Mesothelial cell of epicardium (in vitro differentiated cells): Measurements from ENCODE around the gene RTN4IP1. TPM values are rescaled to one million over a fixed set of nuclear protein-coding genes. Genes with fewer than 3 reads are reported as not detected.
A peak's percentile ranks its signal among the peaks of the same experiment; 100 is the strongest.

Source experiments
- DNase-seq, 2 experiments: peaks; one replicate each; pipeline ENCODE4 v3.0.0; 2021; ENCODE audit warnings: low spot score in 2 of 2; ENCODE audit not compliant: unreplicated experiment in 2 of 2
- H3K27ac Mint-ChIP-seq: 2 replicates; pipeline ENCODE4 v1.8.0; 2021; ENCODE audit warnings: mixed read lengths
- H3K27me3 Mint-ChIP-seq: 2 replicates; pipeline ENCODE4 v1.8.0; 2021; ENCODE audit warnings: low read depth, mixed read lengths
- H3K36me3 Mint-ChIP-seq: 2 replicates; pipeline ENCODE4 v1.8.0; 2021; ENCODE audit warnings: mixed read lengths
- H3K4me1 Mint-ChIP-seq: 2 replicates; pipeline ENCODE4 v1.8.0; 2021; ENCODE audit warnings: mixed read lengths
- H3K4me3 Mint-ChIP-seq: 2 replicates; pipeline ENCODE4 v1.8.0; 2021; ENCODE audit warnings: mild to moderate bottlenecking, moderate library complexity, mixed read lengths
- H3K9me3 Mint-ChIP-seq: 2 replicates; pipeline ENCODE4 v1.8.0; 2021; ENCODE audit warnings: mixed read lengths
- CTCF ChIP-seq: fragments of 200-600 bp; sonication (generic); IDR thresholded peaks from one replicate; pipeline ENCODE4 v1.5.0; 2021; ENCODE audit warnings: antibody characterized with exemption; ENCODE audit not compliant: unreplicated experiment
- total RNA-seq: library from RNA; stranded (reverse); gene quantifications from 3 replicates; pipeline ENCODE4 v1.2.1, GENCODE V29; 2021

RTN4IP1 gene
- total RNA-seq, 1 donor from 2014 or later, result 6.8 TPM

- H3K4me1 Mint-ChIP-seq, result peaks cover 32% of the 10 kb centered on the region
- no peaks in the 10 kb centered on the region for H3K27me3 Mint-ChIP-seq
- H3K9me3 Mint-ChIP-seq, result peaks cover 6% of the 10 kb centered on the region
- peaks cover 36% of the 10 kb centered on the region for H3K36me3 Mint-ChIP-seq
- H3K4me3 Mint-ChIP-seq, result no peak overlapping the region
- no peak for DNase-seq
- no peak for TF ChIP-seq CTCF
- H3K27ac Mint-ChIP-seq, result peak overlapping the region; percentile 32
These were observed 37.7 kb upstream of the RTN4IP1 start for GRCh38 chr6:106667022-106667402.

- TF ChIP-seq CTCF, result no peak
- Mint-ChIP-seq H3K27me3 (no peaks in the 10 kb centered on the region), H3K9me3 (peaks cover 6% of the 10 kb centered on the region), H3K36me3 (peaks cover 37% of the 10 kb centered on the region), H3K4me1 (peaks cover 34% of the 10 kb centered on the region), H3K4me3 (no peak overlapping the region), H3K27ac (peak overlapping the region; percentile 32)
- no peak for DNase-seq
These were observed 37.2 kb upstream of the RTN4IP1 start for GRCh38 chr6:106666282-106667021.

- Mint-ChIP-seq H3K27me3 (no peaks in the 10 kb centered on the region), H3K4me1 (peaks cover 29% of the 10 kb centered on the region), H3K9me3 (peaks cover 33% of the 10 kb centered on the region), H3K27ac (peak overlapping the region; percentile 85), H3K4me3 (no peak overlapping the region), H3K36me3 (peaks cover 67% of the 10 kb centered on the region)
- no peak for DNase-seq
- TF ChIP-seq CTCF, result no peak
These were observed 33.2 kb upstream of the RTN4IP1 start for GRCh38 chr6:106662458-106662857.

GRCh38 chr6:106659859-106660258 is 30.6 kb upstream of the RTN4IP1 start:
- Mint-ChIP-seq H3K27ac (no peak overlapping the region), H3K27me3 (no peaks in the 10 kb centered on the region), H3K4me1 (peaks cover 23% of the 10 kb centered on the region), H3K4me3 (no peak overlapping the region), H3K36me3 (peaks cover 74% of the 10 kb centered on the region), H3K9me3 (peaks cover 36% of the 10 kb centered on the region)
- DNase-seq, result no peak
- no peak for TF ChIP-seq CTCF

GRCh38 chr6:106658469-106658868 is 29.2 kb upstream of the RTN4IP1 start:
- no peak overlapping the region for H3K4me3 Mint-ChIP-seq
- peak overlapping the region; percentile 50 for H3K27ac Mint-ChIP-seq
- no peaks in the 10 kb centered on the region for H3K27me3 Mint-ChIP-seq
- no peak for DNase-seq
- peaks cover 15% of the 10 kb centered on the region for H3K4me1 Mint-ChIP-seq
- H3K36me3 Mint-ChIP-seq, result peaks cover 71% of the 10 kb centered on the region
- TF ChIP-seq CTCF, result no peak
- H3K9me3 Mint-ChIP-seq, result peaks cover 41% of the 10 kb centered on the region
